GM13976 (cell line): ENCODE measurements around the gene STAG1.
"Not testable (repeated sequence)": the region's sequence is repeated elsewhere in the genome, so short reads cannot be mapped to it uniquely, and the experiment has no call there.

Source experiments
- DNase-seq: peaks from one replicate; pipeline ENCODE4 v3.0.0; 2012; ENCODE audit warnings: low spot score
- CTCF ChIP-seq: IDR thresholded peaks from 2 replicates; pipeline ENCODE4 v1.5.1; 2012; ENCODE audit warnings: borderline replicate concordance, mild to moderate bottlenecking; ENCODE audit not compliant: insufficient read depth; ENCODE audit errors: extremely low read depth, missing control alignments, control extremely low read depth
- in situ Hi-C: fragments of 300-500 bp; cut with MboI; formaldehyde crosslinking; loops from one replicate; pipeline ENCODE4 v1.12.0; 2022; ENCODE audit warnings: low sequenced_read_pairs, mixed read lengths, inconsistent platforms; ENCODE audit not compliant: unreplicated experiment

STAG1 gene

GRCh38 chr3:136381051-136381450 lies 371.1 kb downstream of the STAG1 start:
- in situ Hi-C loops: loop anchor here (25.0 kb wide), 2 partner anchors 356 to 631 kb away; no protein-coding TSS in a partner anchor

GRCh38 chr3:136380530-136380929 lies 371.6 kb downstream of the STAG1 start:
- in situ Hi-C loops: loop anchor here (25.0 kb wide), 2 partner anchors 357 to 632 kb away; no protein-coding TSS in a partner anchor

More at GRCh38 chr3:136381051-136381450, 371.1 kb downstream of the STAG1 start:
- DNase-seq: no peak
- TF ChIP-seq CTCF: no peak

GRCh38 chr3:136378011-136378410 lies 374.2 kb downstream of the STAG1 start:
- in situ Hi-C loops: loop anchor here (25.0 kb wide), 2 partner anchors 359 to 634 kb away; no protein-coding TSS in a partner anchor
- no peak for TF ChIP-seq CTCF
- DNase-seq: no peak

More at GRCh38 chr3:136380530-136380929, 371.6 kb downstream of the STAG1 start:
- TF ChIP-seq CTCF: no peak
- no peak for DNase-seq

- DNase-seq: no peak
- no peak for TF ChIP-seq CTCF
- in situ Hi-C loops: loop anchor here (25.0 kb wide), 2 partner anchors 360 to 635 kb away; no protein-coding TSS in a partner anchor
Measured at GRCh38 chr3:136377508-136377907, 374.7 kb downstream of the STAG1 start.

GRCh38 chr3:136375800-136376199 lies 376.4 kb downstream of the STAG1 start:
- in situ Hi-C loops: loop anchor here (25.0 kb wide), 2 partner anchors 362 to 637 kb away; no protein-coding TSS in a partner anchor
- DNase-seq: not testable (repeated sequence)

GRCh38 chr3:136366289-136366688 lies 385.9 kb downstream of the STAG1 start:
- in situ Hi-C loops: no loop called here
- DNase-seq: no peak
- TF ChIP-seq CTCF: no peak

- TF ChIP-seq CTCF: no peak
- in situ Hi-C loops: no loop called here
- DNase-seq: peak; percentile 37
Measured at GRCh38 chr3:136353461-136353860, 398.7 kb downstream of the STAG1 start.
